ENCODE data around the gene RPL22.

Gene RPL22

GRCh38 chr1:6172549-6172948 is 26.8 kb downstream of the RPL22 start:
- peaks cover 8% of the 10 kb centered on the region for H3K4me1 ChIP-seq (ENCODE audit: low read depth, poor library complexity, severe bottlenecking)
- H3K27ac ChIP-seq = no peak overlapping the region
- no peak overlapping the region for H3K4me2 ChIP-seq
- no peak overlapping the region for H3K4me3 ChIP-seq (IDR thresholded peaks at IDR 0.05; ENCODE audit: insufficient read depth, low read depth, low read length)
- H2AFZ ChIP-seq (ENCODE audit: low read depth) = no peak overlapping the region
- H3K36me3 ChIP-seq (ENCODE audit: insufficient read depth) = no peaks in the 10 kb centered on the region
- no peaks in the 10 kb centered on the region for H4K20me1 ChIP-seq (ENCODE audit: insufficient read depth)
- H3K9ac ChIP-seq = no peak overlapping the region
- H3K79me2 ChIP-seq (ENCODE audit: insufficient read depth, low read depth) = no peaks in the 10 kb centered on the region
- peaks cover 64% of the 10 kb centered on the region for H3K27me3 ChIP-seq (ENCODE audit: insufficient read depth, low read depth)
- TF ChIP-seq, protein P1, sequence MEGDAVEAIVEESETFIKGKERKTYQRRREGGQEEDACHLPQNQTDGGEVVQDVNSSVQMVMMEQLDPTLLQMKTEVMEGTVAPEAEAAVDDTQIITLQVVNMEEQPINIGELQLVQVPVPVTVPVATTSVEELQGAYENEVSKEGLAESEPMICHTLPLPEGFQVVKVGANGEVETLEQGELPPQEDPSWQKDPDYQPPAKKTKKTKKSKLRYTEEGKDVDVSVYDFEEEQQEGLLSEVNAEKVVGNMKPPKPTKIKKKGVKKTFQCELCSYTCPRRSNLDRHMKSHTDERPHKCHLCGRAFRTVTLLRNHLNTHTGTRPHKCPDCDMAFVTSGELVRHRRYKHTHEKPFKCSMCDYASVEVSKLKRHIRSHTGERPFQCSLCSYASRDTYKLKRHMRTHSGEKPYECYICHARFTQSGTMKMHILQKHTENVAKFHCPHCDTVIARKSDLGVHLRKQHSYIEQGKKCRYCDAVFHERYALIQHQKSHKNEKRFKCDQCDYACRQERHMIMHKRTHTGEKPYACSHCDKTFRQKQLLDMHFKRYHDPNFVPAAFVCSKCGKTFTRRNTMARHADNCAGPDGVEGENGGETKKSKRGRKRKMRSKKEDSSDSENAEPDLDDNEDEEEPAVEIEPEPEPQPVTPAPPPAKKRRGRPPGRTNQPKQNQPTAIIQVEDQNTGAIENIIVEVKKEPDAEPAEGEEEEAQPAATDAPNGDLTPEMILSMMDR (conservative IDR thresholded peaks at IDR 0.05; ENCODE audit: low read depth, low read length) = no peak

DNA sequence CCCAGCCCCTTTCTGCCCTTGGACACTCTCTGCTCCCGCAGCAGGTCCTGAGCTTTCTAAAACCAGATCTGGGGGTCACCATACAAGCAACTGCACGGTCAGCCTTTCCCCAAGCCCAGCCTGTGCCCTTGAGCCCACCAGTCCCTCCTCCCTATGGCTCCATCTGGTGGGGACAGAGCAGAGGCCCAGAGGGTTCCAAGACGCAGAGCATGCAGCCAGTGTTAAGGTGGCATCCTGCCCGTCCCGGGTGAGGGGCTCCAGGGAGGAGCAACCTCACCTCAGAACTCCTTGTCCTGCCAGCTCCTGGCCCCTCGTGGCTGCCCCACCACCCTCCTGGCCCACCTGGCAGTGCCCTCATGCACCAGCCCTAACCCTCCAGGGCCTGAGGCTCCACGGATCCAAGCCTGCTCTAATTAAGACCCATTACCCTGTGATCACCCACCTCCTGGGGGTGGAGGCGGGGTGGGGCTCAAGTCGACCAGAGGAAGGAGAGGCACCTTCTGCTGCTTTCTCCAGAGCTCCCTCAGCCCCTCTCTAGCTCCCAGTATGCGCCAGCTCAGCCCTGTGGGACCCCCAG is 27.8 kb downstream of the RPL22 start:
- Histone ChIP-seq H3K9ac (no peak overlapping the region), H3K79me2 (ENCODE audit: insufficient read depth, low read depth) (no peaks in the 10 kb centered on the region), H3K4me2 (no peak overlapping the region), H4K20me1 (ENCODE audit: insufficient read depth) (no peaks in the 10 kb centered on the region), H2AFZ (ENCODE audit: low read depth) (no peak overlapping the region), H3K27ac (no peak overlapping the region), H3K36me3 (ENCODE audit: insufficient read depth) (no peaks in the 10 kb centered on the region), H3K4me3 (IDR thresholded peaks at IDR 0.05; ENCODE audit: insufficient read depth, low read depth, low read length) (no peak overlapping the region), H3K4me1 (ENCODE audit: low read depth, poor library complexity, severe bottlenecking) (peaks cover 8% of the 10 kb centered on the region), H3K27me3 (ENCODE audit: insufficient read depth, low read depth) (peaks cover 67% of the 10 kb centered on the region)
- TF ChIP-seq, protein P1 (conservative IDR thresholded peaks at IDR 0.05; ENCODE audit: low read depth, low read length) = 0 out of 2 replicates have a peak, but pooled peaks have one; percentile 18

DNA sequence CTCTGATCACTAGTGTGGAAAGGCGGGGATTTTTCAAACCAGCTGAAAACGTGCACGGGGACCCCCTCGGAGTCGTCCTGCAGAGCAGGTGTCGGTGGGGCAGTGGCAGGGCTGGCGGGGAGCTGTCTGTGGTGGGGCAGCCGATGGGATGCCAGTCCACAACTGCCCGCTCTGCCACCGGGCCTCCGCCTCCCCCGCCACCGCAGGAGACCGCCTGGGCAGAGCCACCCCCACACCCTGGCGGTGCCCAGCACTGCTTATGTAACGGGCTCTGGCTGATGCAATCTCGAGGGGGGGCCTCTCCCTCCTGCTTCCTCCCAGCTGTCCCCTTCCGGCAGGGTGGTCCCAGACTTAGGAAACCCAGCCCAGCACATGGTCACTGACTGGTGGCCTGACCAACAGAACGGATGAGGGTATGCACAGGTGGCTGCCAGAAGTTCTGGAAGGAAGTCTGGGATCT is 28.6 kb downstream of the RPL22 start:
- H3K4me3 ChIP-seq (IDR thresholded peaks at IDR 0.05; ENCODE audit: insufficient read depth, low read depth, low read length) = no peak overlapping the region
- TF ChIP-seq, protein P1 (conservative IDR thresholded peaks at IDR 0.05; ENCODE audit: low read depth, low read length) = no peak
- no peak overlapping the region for H3K4me2 ChIP-seq

GRCh38 chr1:6170116-6170741 is 29.2 kb downstream of the RPL22 start:
- Histone ChIP-seq H3K9ac (no peak overlapping the region), H2AFZ (ENCODE audit: low read depth) (no peak overlapping the region), H3K79me2 (ENCODE audit: insufficient read depth, low read depth) (no peaks in the 10 kb centered on the region), H3K27ac (no peak overlapping the region), H3K4me2 (no peak overlapping the region), H3K4me1 (ENCODE audit: low read depth, poor library complexity, severe bottlenecking) (peaks cover 8% of the 10 kb centered on the region), H4K20me1 (ENCODE audit: insufficient read depth) (no peaks in the 10 kb centered on the region), H3K4me3 (IDR thresholded peaks at IDR 0.05; ENCODE audit: insufficient read depth, low read depth, low read length) (no peak overlapping the region), H3K27me3 (ENCODE audit: insufficient read depth, low read depth) (peaks cover 76% of the 10 kb centered on the region), H3K36me3 (ENCODE audit: insufficient read depth) (no peaks in the 10 kb centered on the region)
- TF ChIP-seq, protein P1 (conservative IDR thresholded peaks at IDR 0.05; ENCODE audit: low read depth, low read length) = no peak

More for the DNA sequence above, 28.6 kb downstream of the RPL22 start:
- H3K9ac ChIP-seq = no peak overlapping the region
- no peaks in the 10 kb centered on the region for H3K36me3 ChIP-seq (ENCODE audit: insufficient read depth)
- no peak overlapping the region for H3K27ac ChIP-seq
- H3K4me1 ChIP-seq (ENCODE audit: low read depth, poor library complexity, severe bottlenecking) = peaks cover 8% of the 10 kb centered on the region
- H4K20me1 ChIP-seq (ENCODE audit: insufficient read depth) = no peaks in the 10 kb centered on the region
- H3K79me2 ChIP-seq (ENCODE audit: insufficient read depth, low read depth) = no peaks in the 10 kb centered on the region
- no peak overlapping the region for H2AFZ ChIP-seq (ENCODE audit: low read depth)
- peaks cover 73% of the 10 kb centered on the region for H3K27me3 ChIP-seq (ENCODE audit: insufficient read depth, low read depth)

Data from KMS-11 (cell line).